ENCODE data around the gene KCNJ12.

DNA sequence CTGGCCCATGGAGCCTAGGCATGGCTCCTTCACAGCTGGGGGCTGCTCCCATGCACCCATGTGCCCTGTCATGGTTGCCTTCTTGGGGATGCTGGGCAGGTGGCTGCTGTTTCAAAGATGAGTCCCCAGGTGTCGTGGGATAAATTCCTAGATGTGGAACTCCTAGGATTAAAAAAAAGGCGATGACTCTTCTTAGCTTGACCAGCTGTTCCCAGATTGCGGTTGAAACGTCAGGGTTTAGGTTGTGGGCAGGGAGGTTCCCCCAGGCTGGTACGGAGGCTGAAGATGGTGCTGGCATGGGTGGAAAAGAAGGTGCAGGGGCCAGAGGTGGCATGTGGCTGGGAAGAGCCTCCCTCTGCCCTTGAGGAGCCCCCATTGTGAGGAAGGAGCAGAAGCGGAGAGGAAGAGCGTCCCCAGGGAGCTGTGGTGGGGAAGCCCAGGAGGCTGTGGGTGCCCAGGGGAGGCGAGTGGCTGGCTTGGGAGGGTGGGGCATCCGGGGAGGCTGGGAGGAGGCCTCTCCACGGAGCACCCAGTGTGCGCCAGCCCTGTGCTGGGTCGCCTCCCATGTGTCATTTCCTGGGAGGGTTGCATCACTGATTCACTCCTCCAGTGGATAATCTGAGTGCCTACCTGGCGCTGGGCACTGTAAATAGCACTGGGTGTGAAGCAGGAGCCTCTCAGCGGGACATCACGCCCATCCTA, 7.5 kb upstream of the KCNJ12 start:
- TF ChIP-seq, protein P1, sequence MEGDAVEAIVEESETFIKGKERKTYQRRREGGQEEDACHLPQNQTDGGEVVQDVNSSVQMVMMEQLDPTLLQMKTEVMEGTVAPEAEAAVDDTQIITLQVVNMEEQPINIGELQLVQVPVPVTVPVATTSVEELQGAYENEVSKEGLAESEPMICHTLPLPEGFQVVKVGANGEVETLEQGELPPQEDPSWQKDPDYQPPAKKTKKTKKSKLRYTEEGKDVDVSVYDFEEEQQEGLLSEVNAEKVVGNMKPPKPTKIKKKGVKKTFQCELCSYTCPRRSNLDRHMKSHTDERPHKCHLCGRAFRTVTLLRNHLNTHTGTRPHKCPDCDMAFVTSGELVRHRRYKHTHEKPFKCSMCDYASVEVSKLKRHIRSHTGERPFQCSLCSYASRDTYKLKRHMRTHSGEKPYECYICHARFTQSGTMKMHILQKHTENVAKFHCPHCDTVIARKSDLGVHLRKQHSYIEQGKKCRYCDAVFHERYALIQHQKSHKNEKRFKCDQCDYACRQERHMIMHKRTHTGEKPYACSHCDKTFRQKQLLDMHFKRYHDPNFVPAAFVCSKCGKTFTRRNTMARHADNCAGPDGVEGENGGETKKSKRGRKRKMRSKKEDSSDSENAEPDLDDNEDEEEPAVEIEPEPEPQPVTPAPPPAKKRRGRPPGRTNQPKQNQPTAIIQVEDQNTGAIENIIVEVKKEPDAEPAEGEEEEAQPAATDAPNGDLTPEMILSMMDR (conservative IDR thresholded peaks at IDR 0.05; ENCODE audit: low read depth, low read length): no peak
- TF ChIP-seq POLR2A (IDR thresholded peaks at IDR 0.05; ENCODE audit: low read depth, low read length): no peak
- TF ChIP-seq, protein P2, sequence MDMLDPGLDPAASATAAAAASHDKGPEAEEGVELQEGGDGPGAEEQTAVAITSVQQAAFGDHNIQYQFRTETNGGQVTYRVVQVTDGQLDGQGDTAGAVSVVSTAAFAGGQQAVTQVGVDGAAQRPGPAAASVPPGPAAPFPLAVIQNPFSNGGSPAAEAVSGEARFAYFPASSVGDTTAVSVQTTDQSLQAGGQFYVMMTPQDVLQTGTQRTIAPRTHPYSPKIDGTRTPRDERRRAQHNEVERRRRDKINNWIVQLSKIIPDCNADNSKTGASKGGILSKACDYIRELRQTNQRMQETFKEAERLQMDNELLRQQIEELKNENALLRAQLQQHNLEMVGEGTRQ (IDR thresholded peaks at IDR 0.05; ENCODE audit: low read depth, low read length): no peak
- no peak for TF ChIP-seq RFX5 (IDR thresholded peaks at IDR 0.05; ENCODE audit: low read depth, low read length)
- TF ChIP-seq CHD1 (IDR thresholded peaks at IDR 0.05; ENCODE audit: low read depth, low read length): no peak
- no peak for TF ChIP-seq SMC3 (IDR thresholded peaks at IDR 0.05; ENCODE audit: low read depth, low read length)
- no peak for TF ChIP-seq MAFK (IDR thresholded peaks at IDR 0.05; ENCODE audit: low read depth, low read length)
- no peak for TF ChIP-seq NFE2L2 (IDR thresholded peaks at IDR 0.05; ENCODE audit: low read depth, low read length)
- no peak for TF ChIP-seq MAZ (IDR thresholded peaks at IDR 0.05; ENCODE audit: borderline replicate concordance, low read depth, low read length)
- TF ChIP-seq, protein P3, sequence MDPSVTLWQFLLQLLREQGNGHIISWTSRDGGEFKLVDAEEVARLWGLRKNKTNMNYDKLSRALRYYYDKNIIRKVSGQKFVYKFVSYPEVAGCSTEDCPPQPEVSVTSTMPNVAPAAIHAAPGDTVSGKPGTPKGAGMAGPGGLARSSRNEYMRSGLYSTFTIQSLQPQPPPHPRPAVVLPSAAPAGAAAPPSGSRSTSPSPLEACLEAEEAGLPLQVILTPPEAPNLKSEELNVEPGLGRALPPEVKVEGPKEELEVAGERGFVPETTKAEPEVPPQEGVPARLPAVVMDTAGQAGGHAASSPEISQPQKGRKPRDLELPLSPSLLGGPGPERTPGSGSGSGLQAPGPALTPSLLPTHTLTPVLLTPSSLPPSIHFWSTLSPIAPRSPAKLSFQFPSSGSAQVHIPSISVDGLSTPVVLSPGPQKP (IDR thresholded peaks at IDR 0.05; ENCODE audit: borderline replicate concordance, low read depth, low read length): no peak
